ENCODE results near the gene TTC23.

Gene TTC23

DNA sequence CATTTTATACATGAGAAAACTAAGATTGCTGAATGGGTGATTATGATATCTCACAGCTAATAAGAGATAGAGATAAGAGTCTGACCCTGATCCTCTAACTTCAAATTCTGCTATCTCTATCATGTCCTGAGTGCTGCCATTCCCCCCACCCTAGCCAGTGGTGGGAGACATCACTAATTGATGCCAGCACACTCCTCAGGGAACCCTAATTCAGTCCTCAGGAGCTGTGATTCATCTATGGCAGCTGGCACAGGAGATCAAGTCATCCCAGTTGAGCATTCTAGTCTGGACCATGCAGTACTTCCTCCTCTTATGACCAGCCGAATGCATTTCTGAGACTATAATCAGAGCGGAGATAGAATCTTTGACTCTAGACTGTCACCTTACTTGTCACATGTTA lies 72.6 kb downstream of the TTC23 start:
- Histone ChIP-seq H3K9ac (no peak overlapping the region), H3K27ac (no peak overlapping the region), H3K36me3 (no peaks in the 10 kb centered on the region), H4K20me1 (no peaks in the 10 kb centered on the region), H3K4me1 (peaks cover 0 to 29% (median 18%) of the 10 kb centered on the region in 10 experiments; a peak in 18 of 20 replicates), H3K4me2 (no peak overlapping the region), H3K4me3 (no peak overlapping the region), H3K27me3 (no peaks in the 10 kb centered on the region), H3K9me3 (replicated peaks in 1 of 11) (no peaks in the 10 kb centered on the region)
- no peak for TF ChIP-seq Cebpa-rat (IDR thresholded peaks at IDR 0.05)

GRCh38 chr15:99174567-99175395 lies 74.6 kb downstream of the TTC23 start:
- no peaks in the 10 kb centered on the region for H3K9me3 ChIP-seq (replicated peaks in 1 of 11)
- peak overlapping the region in 6 of 11 experiments; percentile 7 to 21 (median 14); a peak in 10 of 22 replicates for H3K4me2 ChIP-seq
- no peaks in the 10 kb centered on the region for H3K36me3 ChIP-seq
- TF ChIP-seq Cebpa-rat (IDR thresholded peaks at IDR 0.05) = no peak
- no peak overlapping the region for H3K4me3 ChIP-seq
- H4K20me1 ChIP-seq = no peaks in the 10 kb centered on the region
- no peaks in the 10 kb centered on the region for H3K27me3 ChIP-seq
- peaks cover 0 to 20% (median 8%) of the 10 kb centered on the region in 10 experiments; a peak in 10 of 20 replicates for H3K4me1 ChIP-seq
- no peak overlapping the region for H3K9ac ChIP-seq
- no peak overlapping the region for H3K27ac ChIP-seq

DNA sequence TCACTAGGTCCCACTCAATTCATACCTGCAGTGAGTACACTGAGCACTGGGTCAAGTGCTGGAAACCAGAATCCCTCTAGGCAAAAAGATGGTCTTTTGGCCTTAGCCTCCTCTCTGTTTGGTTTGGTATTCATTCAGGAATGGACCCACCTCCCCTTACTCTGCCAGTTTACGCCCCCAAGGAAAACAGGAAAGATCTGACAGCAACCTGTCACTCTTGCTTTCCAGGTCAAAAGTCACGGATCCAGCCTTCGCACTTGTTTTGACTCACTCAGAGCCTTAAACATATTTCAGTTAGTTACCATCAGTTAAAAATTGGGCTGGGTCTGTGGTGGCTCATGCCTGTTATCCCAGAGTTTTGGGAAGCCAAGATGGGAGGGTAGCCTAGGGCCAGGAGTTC lies 76.4 kb downstream of the TTC23 start:
- Histone ChIP-seq H3K36me3 (no peaks in the 10 kb centered on the region), H3K27ac (no peak overlapping the region), H4K20me1 (no peaks in the 10 kb centered on the region), H3K4me1 (peaks cover 9 to 38% (median 26%) of the 10 kb centered on the region in 10 experiments), H3K27me3 (no peaks in the 10 kb centered on the region), H3K4me3 (no peak overlapping the region), H3K4me2 (no peak overlapping the region), H3K9ac (no peak overlapping the region), H3K9me3 (replicated peaks in 1 of 11) (no peaks in the 10 kb centered on the region)
- no peak for TF ChIP-seq Cebpa-rat (IDR thresholded peaks at IDR 0.05)

- H3K27ac ChIP-seq = no peak overlapping the region
- TF ChIP-seq Cebpa-rat (IDR thresholded peaks at IDR 0.05) = no peak
- no peaks in the 10 kb centered on the region for H4K20me1 ChIP-seq
- H3K4me1 ChIP-seq = peaks cover 17 to 46% (median 34%) of the 10 kb centered on the region in 10 experiments
- no peak overlapping the region for H3K4me2 ChIP-seq
- no peak overlapping the region for H3K4me3 ChIP-seq
- H3K9ac ChIP-seq = no peak overlapping the region
- H3K36me3 ChIP-seq = no peaks in the 10 kb centered on the region
- no peaks in the 10 kb centered on the region for H3K9me3 ChIP-seq (replicated peaks in 1 of 11)
- H3K27me3 ChIP-seq = no peaks in the 10 kb centered on the region
Observed at GRCh38 chr15:99172171-99172570, 77.2 kb downstream of the TTC23 start.

- no peak for TF ChIP-seq Cebpa-rat (IDR thresholded peaks at IDR 0.05)
- Histone ChIP-seq H3K9ac (no peak overlapping the region), H3K27ac (no peak overlapping the region), H3K9me3 (replicated peaks in 1 of 11) (no peaks in the 10 kb centered on the region), H4K20me1 (no peaks in the 10 kb centered on the region), H3K4me2 (no peak overlapping the region), H3K27me3 (no peaks in the 10 kb centered on the region), H3K36me3 (no peaks in the 10 kb centered on the region), H3K4me1 (peaks cover 19 to 54% (median 43%) of the 10 kb centered on the region in 10 experiments), H3K4me3 (no peak overlapping the region)
Observed at GRCh38 chr15:99170476-99171065, 78.8 kb downstream of the TTC23 start.

DNA sequence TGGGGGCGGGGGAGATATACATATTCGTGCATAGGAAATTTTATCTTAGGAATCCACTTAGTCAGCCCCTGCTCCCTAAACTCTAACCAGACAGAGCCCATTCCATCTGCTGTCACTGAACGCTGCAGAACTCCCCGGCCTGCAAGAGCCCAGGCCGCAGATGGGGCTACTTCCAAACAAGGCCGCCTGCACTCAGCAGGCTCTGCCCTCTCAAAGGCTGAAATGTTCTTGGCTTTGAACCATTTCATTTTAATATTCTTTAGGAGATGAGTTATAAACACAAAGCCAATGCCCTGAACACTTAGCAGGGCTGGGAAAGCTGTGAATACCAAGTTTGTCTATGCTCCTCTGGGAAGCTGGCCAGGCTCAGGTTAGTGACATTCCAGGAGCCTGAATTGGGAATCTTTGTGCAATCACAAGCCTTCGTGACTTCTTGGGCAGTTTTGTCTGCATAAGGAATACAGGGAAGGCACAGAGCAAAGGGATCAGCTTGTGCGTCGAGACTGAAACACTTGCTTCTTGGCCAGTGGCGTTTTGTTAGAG lies 79.5 kb downstream of the TTC23 start:
- no peaks in the 10 kb centered on the region for H3K27me3 ChIP-seq
- TF ChIP-seq Cebpa-rat (IDR thresholded peaks at IDR 0.05) = no peak
- H3K27ac ChIP-seq = peak overlapping the region in 3 of 11 experiments; percentile 64 to 75 (median 73); a peak in 4 of 22 replicates
- no peak overlapping the region for H3K4me3 ChIP-seq
- H4K20me1 ChIP-seq = no peaks in the 10 kb centered on the region
- peaks cover 19 to 50% (median 40%) of the 10 kb centered on the region in 10 experiments for H3K4me1 ChIP-seq
- no peaks in the 10 kb centered on the region for H3K36me3 ChIP-seq
- no peak overlapping the region for H3K9ac ChIP-seq
- peak overlapping the region in 7 of 11 experiments; percentile 68 to 92 (median 88); a peak in 13 of 22 replicates for H3K4me2 ChIP-seq
- H3K9me3 ChIP-seq (replicated peaks in 1 of 11) = no peaks in the 10 kb centered on the region

DNA sequence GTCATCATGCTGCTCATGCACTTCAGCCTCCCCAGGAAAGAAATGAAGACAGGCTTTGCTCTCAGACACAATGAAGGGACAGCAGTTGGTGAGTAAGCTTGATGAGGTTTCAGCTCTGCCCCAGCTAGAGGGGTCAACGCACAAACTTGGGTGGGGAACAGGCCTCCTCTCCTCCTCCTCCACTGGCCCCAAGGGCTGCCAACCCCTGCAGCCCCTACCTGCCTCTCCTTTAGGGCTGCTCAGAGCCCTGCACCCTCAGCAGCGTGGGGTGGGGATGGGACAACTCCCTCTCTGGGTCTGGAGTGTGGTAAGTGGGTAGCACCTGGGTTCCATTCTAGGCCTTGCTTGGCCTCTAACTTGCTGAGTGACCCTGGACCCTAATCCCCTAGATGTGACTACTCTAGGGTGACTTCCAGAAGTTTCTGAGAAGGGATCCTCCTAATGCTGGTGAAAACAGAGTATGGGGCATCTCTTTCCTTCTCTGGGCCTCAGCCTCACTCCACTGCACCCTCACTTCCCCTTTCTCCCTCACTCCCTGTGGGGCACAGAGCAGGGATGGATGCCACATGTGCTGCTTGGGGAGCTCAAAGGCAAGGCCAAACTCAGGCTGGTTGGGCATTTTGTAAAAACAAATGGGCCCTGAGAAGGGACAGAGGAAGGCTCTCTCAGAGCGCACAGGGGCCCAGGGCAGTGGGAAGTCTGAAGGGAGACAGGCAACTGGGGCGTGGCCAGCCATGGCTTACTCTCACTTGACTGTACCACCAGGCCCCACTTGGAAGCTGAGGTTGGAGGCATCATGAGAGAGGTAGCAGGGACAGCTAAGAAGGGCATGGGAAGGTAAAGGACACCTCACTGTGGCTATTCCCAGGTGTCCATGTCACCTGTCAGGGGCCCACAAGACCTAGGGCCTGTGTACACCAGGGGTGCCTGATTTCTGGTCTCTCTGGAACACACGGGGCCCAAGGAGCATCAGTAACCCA lies 80.5 kb downstream of the TTC23 start:
- H3K27me3 ChIP-seq = no peaks in the 10 kb centered on the region
- TF ChIP-seq Cebpa-rat (IDR thresholded peaks at IDR 0.05) = no peak
- peaks cover 19 to 40% (median 34%) of the 10 kb centered on the region in 10 experiments for H3K4me1 ChIP-seq
- H3K36me3 ChIP-seq = no peaks in the 10 kb centered on the region
- H3K9me3 ChIP-seq (replicated peaks in 1 of 11) = no peaks in the 10 kb centered on the region
- H3K27ac ChIP-seq = peak overlapping the region in 8 of 11 experiments; percentile 47 to 77 (median 60); a peak in 16 of 22 replicates
- peak overlapping the region; percentile 10 to 92 (median 86); a peak in 21 of 22 replicates for H3K4me2 ChIP-seq
- no peak overlapping the region for H3K4me3 ChIP-seq
- H3K9ac ChIP-seq = peak overlapping the region in 5 of 11 experiments; percentile 7 to 20 (median 11); a peak in 4 of 22 replicates
- H4K20me1 ChIP-seq = no peaks in the 10 kb centered on the region

- Histone ChIP-seq H3K9me3 (replicated peaks in 1 of 11) (no peaks in the 10 kb centered on the region), H3K27ac (peak overlapping the region in 8 of 11 experiments; percentile 47 to 77 (median 65); a peak in 16 of 22 replicates), H3K4me3 (peak overlapping the region in 2 of 10 experiments; percentile 18 to 23; a peak in 3 of 20 replicates), H3K4me1 (peaks cover 19 to 39% (median 34%) of the 10 kb centered on the region in 10 experiments), H3K4me2 (peak overlapping the region; percentile 3 to 92 (median 86)), H3K27me3 (no peaks in the 10 kb centered on the region), H4K20me1 (no peaks in the 10 kb centered on the region), H3K36me3 (no peaks in the 10 kb centered on the region), H3K9ac (peak overlapping the region in 9 of 11 experiments; percentile 11 to 49 (median 20); a peak in 12 of 22 replicates)
- TF ChIP-seq Cebpa-rat (IDR thresholded peaks at IDR 0.05) = no peak
Observed at GRCh38 chr15:99167640-99168039, 81.7 kb downstream of the TTC23 start.
